ELF-1 (cell line): ENCODE data around the gene TRPM3.

ENCODE experiments used
- DNase-seq: peaks from one replicate; pipeline ENCODE4 v3.0.0-alpha.2; 2016; ENCODE audit warnings: low read depth, low spot score

The TRPM3 gene

DNA sequence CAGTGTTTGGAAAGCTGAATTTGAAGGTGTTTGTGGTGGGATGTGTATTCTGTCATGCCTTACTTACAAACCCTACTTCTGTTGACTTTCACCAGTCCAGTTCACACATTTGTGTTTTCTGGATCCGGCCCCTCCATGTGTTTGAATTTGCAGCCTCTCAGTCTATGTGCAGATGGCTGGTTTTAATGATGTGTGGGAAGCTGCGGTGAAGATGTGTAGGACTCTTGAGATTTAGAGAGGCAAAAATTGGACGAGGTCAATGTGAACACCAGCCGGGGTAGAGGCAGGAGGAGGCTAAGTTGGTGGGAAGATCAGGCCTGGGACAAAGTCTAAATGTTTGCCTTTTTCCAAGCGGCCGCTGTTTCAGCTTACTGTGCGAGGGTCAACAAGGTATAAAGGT, 591.6 kb downstream of the TRPM3 start:
- no peak for DNase-seq

DNA sequence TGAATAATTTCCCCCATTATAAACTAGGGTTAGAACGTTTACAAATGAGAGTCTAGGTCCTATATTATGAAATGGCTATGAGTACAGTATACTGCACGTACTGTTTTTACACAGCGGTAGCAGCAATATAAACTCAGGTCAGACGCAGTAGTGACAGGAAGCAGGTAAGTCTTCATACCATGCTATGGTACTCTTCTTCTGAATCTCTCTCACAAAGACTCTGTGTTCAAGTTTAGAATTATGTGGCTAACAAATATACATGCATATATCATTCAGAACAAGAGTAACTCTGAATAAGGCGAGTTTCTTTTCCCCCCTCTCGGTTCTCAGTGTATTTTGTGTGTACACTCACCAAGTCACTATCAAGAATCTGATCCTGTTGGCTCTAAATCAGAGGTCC, 592.0 kb downstream of the TRPM3 start:
- DNase-seq, result no peak

GRCh38 chr9:70526902-70527301, 594.5 kb downstream of the TRPM3 start:
- DNase-seq, result no peak

GRCh38 chr9:70525519-70525918, 595.9 kb downstream of the TRPM3 start:
- no peak for DNase-seq

DNA sequence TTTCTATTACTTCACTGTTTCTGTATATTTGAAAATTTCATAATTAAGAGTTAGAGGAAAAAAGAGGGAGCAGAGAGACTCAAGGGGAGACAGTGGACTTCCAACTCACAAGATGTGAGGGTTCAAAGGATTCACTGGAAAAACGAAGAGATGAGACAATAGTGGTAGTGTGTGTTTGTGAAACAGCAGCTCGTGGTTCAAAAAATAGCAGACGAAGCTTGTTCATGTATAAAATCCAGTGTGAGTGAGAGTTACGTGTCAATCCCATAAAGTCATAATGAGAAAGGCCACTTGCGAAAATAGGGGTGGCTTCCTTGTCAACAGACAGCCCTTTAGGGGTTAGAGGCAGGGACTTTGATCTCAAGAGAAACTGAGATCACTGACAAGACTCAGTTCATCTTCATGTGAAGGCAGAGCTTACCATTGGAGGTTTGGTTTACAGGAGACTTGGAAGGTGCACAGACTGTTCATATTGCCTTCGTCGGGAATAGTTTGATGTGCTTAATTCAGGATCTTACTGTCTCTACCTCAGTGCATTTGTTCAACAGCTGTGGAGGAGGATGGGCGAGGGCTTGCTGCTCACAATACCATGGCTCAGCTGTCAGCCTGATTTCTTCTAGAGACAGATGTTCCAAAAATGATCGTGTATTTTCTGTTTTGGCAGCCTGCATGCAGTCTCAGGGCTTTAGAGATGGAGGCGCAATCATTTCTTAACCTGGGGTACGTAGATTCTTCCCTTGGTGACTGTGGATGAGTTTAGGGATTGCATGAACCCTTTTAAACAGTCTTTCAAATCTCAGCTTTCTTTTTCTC, 601.3 kb downstream of the TRPM3 start:
- no peak for DNase-seq

DNA sequence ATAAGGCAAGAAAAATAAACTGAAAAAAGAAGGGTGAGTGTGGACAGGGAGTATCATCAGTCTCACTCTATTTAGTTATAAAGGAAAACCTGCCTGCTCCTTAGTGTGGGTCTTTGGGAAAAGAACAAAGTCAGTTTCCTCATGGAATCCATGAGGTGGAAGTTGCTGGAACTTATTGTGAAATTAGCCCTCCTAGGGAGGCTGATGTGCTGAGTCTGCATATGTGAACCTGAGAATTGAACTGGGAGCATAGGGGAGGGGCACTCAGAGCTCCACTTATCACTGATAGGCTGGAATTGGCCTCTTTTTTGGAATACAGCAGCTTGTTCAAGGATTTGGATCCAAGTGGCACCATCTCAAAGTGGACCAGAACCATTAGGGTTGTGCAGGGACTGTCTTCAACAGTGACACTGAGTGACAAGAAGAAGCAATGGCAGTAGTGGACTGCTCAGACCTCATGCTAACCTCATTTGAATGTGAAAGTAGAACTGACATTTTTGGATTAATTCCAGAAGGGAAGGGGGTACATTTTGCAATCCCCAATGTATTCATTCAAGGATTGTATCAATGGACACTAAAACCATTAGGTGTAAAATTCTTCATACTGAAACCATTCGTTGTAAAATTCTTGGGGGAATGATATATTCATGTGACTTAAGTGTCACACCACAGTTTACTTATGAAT, 603.4 kb downstream of the TRPM3 start:
- DNase-seq, result no peak

DNA sequence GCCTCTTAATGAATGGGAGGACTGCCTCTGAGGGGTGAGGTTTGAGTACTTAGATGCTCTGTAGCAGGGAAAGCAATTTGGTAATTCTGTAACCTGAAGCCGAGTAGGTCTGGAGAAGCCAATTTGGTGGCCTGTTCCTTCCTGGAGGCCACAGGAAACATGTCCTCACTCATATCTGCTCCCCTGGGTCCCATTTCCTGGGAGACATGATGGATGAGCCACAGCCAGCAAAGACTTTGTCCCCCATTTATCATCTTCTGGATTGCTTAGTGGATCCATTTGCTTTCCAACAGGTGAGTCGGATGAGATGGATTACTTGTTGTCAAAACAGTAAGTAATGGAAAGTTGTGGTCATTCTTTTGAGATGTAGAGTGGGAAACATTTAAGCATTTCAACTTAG, 607.1 kb downstream of the TRPM3 start:
- peak; percentile 6 for DNase-seq

DNA sequence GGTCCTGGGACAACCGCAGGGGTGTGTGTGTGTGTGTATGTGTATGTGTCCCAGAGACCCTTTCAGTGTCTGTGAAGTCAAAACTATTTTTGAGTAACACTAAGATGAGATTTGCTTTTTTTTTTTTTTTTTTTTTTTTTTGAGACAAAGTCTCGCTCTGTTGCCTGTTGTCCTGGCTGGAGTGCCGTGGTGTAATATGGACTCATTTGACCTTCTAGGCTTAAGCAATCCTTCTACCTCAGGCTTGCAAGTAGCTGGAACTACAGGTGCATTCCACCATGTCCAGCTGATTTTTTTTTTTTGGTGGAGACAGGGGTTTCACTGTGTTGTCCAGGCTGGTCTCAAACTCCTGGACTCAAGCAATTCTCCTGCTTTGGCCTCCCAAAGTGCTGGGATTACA, 609.6 kb downstream of the TRPM3 start:
- no peak for DNase-seq

- peak; percentile 14 for DNase-seq
These were observed 611.2 kb downstream of the TRPM3 start for GRCh38 chr9:70510157-70510770.

- no peak for DNase-seq
These were observed 615.3 kb downstream of the TRPM3 start for GRCh38 chr9:70506159-70506558.

GRCh38 chr9:70504834-70505233, 616.6 kb downstream of the TRPM3 start:
- DNase-seq, result no peak

GRCh38 chr9:70502690-70503089, 618.7 kb downstream of the TRPM3 start:
- no peak for DNase-seq

DNA sequence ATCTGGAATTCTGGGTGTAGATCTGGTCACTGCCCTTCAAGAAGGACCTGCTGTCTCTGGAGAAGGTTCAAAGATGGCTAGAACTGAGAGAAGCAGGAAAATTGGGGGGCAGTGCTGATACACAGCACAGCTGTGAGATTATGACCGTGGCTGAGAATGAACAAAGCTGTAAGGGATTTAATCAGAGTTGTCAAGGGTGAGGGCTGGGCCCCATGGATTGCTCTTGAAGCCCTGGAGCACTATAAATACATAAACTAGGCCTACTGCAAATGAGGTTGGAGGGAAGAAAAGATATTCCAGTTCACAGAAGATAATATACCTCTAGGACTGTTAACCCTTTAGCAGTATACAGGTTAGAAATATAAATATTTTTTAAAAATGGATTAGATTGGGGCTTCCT, 620.6 kb downstream of the TRPM3 start:
- no peak for DNase-seq

GRCh38 chr9:70499621-70500020, 621.8 kb downstream of the TRPM3 start:
- no peak for DNase-seq

- no peak for DNase-seq
These were observed 622.6 kb downstream of the TRPM3 start for GRCh38 chr9:70498866-70499265.

- DNase-seq, result no peak
These were observed 625.2 kb downstream of the TRPM3 start for GRCh38 chr9:70496244-70496643.

DNA sequence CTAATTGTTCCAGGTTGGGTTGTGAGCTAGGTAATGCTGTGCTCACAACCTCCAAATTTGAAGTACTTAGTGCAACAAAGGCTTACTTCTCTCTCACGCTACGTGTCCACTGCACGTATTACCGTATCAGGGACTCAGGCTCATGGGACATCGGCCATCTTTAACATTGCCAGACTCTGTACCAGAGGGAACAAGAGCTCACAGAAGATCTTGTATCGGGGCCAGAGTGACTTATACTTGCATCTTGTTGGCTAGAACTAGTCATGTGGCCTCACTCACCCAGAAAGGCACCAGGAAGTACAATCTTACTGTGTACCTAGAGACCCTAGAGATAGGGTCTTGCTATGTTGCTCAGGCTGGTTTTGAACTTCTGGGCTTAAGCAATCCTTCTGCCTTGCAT, 625.9 kb downstream of the TRPM3 start:
- DNase-seq, result no peak

GRCh38 chr9:70494221-70494620, 627.2 kb downstream of the TRPM3 start:
- no peak for DNase-seq

DNA sequence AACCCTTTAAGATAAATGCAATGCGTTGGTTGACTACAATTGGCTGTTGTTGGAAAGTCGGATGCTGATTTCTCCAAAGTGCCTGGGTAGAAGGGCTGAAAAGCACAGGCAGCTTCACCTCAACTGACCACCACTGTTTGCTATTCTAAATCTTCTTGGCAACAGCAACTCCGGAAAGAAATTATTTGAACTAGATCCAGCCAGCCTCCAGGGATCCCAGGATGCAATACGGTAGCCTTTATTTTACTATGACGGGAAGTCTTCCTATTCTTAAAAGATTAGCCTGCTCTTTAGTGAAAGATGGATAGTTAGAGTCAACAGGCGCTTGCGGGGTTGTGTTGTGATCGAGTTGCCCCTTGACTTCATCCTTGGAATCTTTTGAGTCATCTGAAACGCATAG, 628.4 kb downstream of the TRPM3 start:
- no peak for DNase-seq

DNA sequence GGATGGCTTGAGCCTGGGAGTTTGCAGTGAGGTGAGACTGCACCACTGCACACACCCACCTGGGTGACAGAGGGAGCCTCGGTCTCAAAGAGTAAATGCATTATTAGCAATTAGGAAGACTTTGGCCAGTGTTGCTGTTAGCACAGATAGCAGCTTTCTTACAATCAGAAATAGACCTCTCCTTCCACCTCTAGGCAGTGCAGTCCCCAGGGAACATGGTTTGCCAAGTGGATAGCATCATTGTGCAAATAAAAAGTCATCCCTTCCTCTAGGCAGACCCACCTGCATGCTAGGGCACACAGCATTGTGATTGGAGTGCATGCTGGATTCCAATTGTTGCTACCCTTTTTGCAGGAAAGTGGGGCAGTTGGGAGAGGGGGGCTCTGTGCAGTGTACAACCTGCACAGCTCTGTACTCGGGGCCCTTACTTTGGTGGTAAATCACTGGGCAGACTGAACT, 629.1 kb downstream of the TRPM3 start:
- no peak for DNase-seq

DNA sequence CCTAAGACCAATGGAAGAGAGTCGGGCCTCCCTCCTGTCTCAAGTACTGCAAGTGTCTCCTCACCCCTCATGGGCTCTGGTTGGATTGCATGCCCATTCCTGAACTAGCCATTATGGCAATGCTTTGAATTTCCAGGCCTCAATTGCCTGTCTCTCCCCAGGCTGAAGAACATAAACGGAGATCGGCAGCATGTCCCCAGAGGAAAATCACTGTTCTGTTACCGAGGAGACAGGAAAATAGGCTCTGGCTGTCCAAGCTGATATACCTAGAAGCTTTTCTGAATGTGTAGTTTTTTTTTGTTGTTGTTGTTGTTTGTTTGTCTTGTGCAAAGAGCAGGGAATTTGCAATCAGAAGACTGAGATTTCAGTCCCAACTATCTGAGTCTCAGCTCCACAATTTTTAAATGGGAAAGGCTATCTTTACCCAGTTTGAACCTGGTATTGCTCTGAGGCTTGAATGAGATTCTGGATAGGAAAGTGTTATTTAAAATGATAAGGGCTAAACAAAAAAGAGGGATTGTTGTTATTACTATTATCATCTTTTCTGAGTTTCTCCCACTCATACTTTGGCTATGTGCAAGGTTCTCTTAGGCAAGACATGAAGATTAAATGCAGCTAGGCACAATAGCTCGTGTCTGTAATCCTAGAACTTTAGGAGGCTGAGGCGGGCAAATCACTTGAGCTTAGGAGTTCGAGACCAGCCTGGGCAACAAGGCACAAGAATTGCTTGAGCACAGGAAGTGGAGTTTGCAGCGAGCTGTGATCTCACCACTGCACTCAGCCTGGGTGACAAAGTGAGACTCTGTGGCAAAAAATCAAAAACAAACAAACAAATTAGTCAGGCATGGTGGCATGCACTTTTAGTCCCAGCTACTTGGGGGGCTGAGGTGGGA, 629.7 kb downstream of the TRPM3 start:
- no peak for DNase-seq

GRCh38 chr9:70490478-70490877, 630.9 kb downstream of the TRPM3 start:
- DNase-seq, result no peak
